ENCODE measurements around the gene ANKRD17. TPM values are rescaled to one million over a fixed set of nuclear protein-coding genes. Genes with fewer than 3 reads are reported as not detected.

Gene ANKRD17
- total RNA-seq, 1 experiment from 2014 or later: 66.8 TPM

DNA sequence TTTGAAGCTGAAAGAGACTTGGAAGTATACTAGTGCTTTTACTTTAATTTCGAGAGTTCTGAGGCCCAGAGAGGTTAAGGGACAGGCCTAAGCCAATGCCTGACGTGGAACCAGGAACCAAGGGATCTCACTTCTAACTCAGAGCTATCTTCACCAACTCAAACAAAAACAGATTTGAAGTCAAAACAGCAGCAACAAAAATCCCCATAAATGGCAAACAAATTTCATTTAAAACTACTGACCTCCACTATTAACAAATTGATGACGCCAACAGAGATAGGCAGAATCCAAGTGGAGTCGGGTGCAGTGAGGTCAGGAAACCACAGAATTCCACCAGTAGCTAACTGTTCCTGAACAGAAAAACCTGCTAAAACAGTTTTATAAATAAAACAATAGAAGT, 194.1 kb downstream of the ANKRD17 start:
- Histone ChIP-seq H3K4me3 (ENCODE audit: low read depth, low read length) (no peak overlapping the region), H3K4me1 (no peaks in the 10 kb centered on the region), H3K27me3 (replicated peaks; ENCODE audit: control insufficient read depth, insufficient read depth, low read length) (no peaks in the 10 kb centered on the region), H3K9me3 (no peaks in the 10 kb centered on the region), H3K36me3 (ENCODE audit: control insufficient read depth, insufficient read depth, low read length) (peaks cover 2% of the 10 kb centered on the region)
- TF ChIP-seq, protein P1, sequence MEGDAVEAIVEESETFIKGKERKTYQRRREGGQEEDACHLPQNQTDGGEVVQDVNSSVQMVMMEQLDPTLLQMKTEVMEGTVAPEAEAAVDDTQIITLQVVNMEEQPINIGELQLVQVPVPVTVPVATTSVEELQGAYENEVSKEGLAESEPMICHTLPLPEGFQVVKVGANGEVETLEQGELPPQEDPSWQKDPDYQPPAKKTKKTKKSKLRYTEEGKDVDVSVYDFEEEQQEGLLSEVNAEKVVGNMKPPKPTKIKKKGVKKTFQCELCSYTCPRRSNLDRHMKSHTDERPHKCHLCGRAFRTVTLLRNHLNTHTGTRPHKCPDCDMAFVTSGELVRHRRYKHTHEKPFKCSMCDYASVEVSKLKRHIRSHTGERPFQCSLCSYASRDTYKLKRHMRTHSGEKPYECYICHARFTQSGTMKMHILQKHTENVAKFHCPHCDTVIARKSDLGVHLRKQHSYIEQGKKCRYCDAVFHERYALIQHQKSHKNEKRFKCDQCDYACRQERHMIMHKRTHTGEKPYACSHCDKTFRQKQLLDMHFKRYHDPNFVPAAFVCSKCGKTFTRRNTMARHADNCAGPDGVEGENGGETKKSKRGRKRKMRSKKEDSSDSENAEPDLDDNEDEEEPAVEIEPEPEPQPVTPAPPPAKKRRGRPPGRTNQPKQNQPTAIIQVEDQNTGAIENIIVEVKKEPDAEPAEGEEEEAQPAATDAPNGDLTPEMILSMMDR (IDR thresholded peaks at IDR 0.05; ENCODE audit: insufficient read depth in 1 of 2, low read depth in 1 of 2, low read length in 1 of 2, severe bottlenecking in 1 of 2, unreplicated experiment in 1 of 2): no peak
- H3K4me1 Mint-ChIP-seq (ENCODE audit: low read depth, unreplicated experiment): no peaks in the 10 kb centered on the region
- no peaks in the 10 kb centered on the region for H3K9me3 Mint-ChIP-seq (ENCODE audit: unreplicated experiment)
- no peak overlapping the region for H3K4me3 Mint-ChIP-seq (ENCODE audit: unreplicated experiment)
- no peaks in the 10 kb centered on the region for H3K27me3 Mint-ChIP-seq (ENCODE audit: insufficient read depth, unreplicated experiment)
- intact Hi-C loops (cut with micrococcal nuclease; ENCODE audit: unreplicated experiment): no loop called here
- peaks cover 28% of the 10 kb centered on the region for H3K36me3 Mint-ChIP-seq (ENCODE audit: insufficient read depth, unreplicated experiment)
- POLR2A ChIA-PET: no interaction called here
- CTCF ChIA-PET: no interaction called here
- BruUV-seq (replicated peaks): no TSS peak
- H3K27ac Mint-ChIP-seq (ENCODE audit: unreplicated experiment): no peak overlapping the region
- DNase-seq: no peak

DNA sequence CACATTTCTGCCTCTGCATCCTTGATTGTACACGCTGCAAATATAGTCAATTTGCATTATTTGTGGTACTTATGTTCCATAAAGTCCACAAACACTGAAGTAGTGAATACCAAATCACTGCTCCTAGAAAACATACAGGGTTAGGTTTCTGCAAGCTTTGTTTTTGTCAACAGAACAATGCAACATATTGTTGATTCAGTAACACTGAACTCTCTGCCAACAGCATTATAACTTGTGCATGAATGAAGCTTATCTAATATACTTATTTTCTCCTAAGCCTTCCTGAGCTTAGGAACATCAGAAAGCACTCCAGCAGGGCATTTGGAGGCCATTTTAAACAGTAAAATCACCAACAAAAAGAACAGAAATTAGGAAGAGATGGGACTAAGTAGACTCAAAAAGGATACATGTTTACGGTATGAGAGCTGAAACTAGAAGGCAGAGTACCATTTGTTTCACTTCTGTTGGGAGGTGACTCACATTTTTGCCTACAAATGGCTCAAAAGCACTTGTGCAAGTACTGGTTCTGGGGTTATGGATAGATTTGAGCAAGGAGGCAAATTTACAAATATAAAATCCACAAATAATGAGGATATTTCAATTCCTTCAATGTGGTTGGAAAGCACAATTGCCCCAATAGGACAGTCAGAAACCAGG, 203.2 kb downstream of the ANKRD17 start:
- BruUV-seq (replicated peaks): no TSS peak

DNA sequence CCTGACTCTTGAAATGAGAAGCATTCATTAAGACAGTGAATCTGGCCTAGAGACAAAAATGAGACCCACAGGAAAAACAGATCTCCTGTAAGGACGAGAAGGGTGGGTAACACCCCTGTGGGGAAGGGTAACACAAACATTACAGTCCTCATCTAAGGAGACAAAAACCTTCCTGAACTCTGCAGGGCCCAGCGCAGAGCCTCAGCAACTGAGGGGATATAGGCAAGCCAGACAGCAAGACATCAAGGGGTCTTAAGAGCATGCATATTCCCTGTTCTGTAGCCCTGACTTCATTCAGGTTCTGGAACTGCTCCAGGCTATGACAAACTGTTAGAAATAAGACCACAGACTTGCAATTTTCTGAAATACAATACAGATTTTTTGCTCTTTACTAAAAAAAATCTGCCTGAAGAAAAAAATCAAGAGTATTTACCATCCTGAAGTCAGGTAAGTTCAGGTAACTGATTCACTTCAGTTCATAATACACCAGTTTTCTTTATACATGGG, 204.6 kb downstream of the ANKRD17 start:
- Histone ChIP-seq H3K4me3 (ENCODE audit: low read depth, low read length) (no peak overlapping the region), H3K36me3 (ENCODE audit: control insufficient read depth, insufficient read depth, low read length) (no peaks in the 10 kb centered on the region; the same call in 1 of the 2 replicates), H3K27me3 (replicated peaks; ENCODE audit: control insufficient read depth, insufficient read depth, low read length) (no peaks in the 10 kb centered on the region), H3K4me1 (no peaks in the 10 kb centered on the region), H3K9me3 (no peaks in the 10 kb centered on the region)
- CTCF ChIA-PET: no interaction called here
- BruUV-seq (replicated peaks): no TSS peak
- no peak for DNase-seq
- TF ChIP-seq, protein P1 (IDR thresholded peaks at IDR 0.05; ENCODE audit: insufficient read depth in 1 of 2, low read depth in 1 of 2, low read length in 1 of 2, severe bottlenecking in 1 of 2, unreplicated experiment in 1 of 2): no peak
- no peaks in the 10 kb centered on the region for H3K4me1 Mint-ChIP-seq (ENCODE audit: low read depth, unreplicated experiment)
- H3K27me3 Mint-ChIP-seq (ENCODE audit: insufficient read depth, unreplicated experiment): no peaks in the 10 kb centered on the region
- peaks cover 10% of the 10 kb centered on the region for H3K36me3 Mint-ChIP-seq (ENCODE audit: insufficient read depth, unreplicated experiment)
- H3K27ac Mint-ChIP-seq (ENCODE audit: unreplicated experiment): no peak overlapping the region
- POLR2A ChIA-PET: no interaction called here
- no peaks in the 10 kb centered on the region for H3K9me3 Mint-ChIP-seq (ENCODE audit: unreplicated experiment)
- intact Hi-C loops (cut with micrococcal nuclease; ENCODE audit: unreplicated experiment): no loop called here
- no peak overlapping the region for H3K4me3 Mint-ChIP-seq (ENCODE audit: unreplicated experiment)

More for the DNA sequence above, 203.2 kb downstream of the ANKRD17 start:
- POLR2A ChIA-PET: no interaction called here
- no peaks in the 10 kb centered on the region for H3K9me3 Mint-ChIP-seq (ENCODE audit: unreplicated experiment)
- TF ChIP-seq, protein P1 (IDR thresholded peaks at IDR 0.05; ENCODE audit: insufficient read depth in 1 of 2, low read depth in 1 of 2, low read length in 1 of 2, severe bottlenecking in 1 of 2, unreplicated experiment in 1 of 2): no peak
- H3K4me3 Mint-ChIP-seq (ENCODE audit: unreplicated experiment): no peak overlapping the region
- H3K27me3 ChIP-seq (replicated peaks; ENCODE audit: control insufficient read depth, insufficient read depth, low read length): no peaks in the 10 kb centered on the region
- H3K4me3 ChIP-seq (ENCODE audit: low read depth, low read length): no peak overlapping the region
- no peaks in the 10 kb centered on the region for H3K9me3 ChIP-seq
- H3K4me1 ChIP-seq: no peaks in the 10 kb centered on the region
- peaks cover 3% of the 10 kb centered on the region for H3K36me3 ChIP-seq (ENCODE audit: control insufficient read depth, insufficient read depth, low read length)
- DNase-seq: no peak
- intact Hi-C loops (cut with micrococcal nuclease; ENCODE audit: unreplicated experiment): no loop called here
- CTCF ChIA-PET: no interaction called here
- H3K27me3 Mint-ChIP-seq (ENCODE audit: insufficient read depth, unreplicated experiment): no peaks in the 10 kb centered on the region
- peaks cover 10% of the 10 kb centered on the region for H3K36me3 Mint-ChIP-seq (ENCODE audit: insufficient read depth, unreplicated experiment)
- H3K4me1 Mint-ChIP-seq (ENCODE audit: low read depth, unreplicated experiment): no peaks in the 10 kb centered on the region
- H3K27ac Mint-ChIP-seq (ENCODE audit: unreplicated experiment): no peak overlapping the region

Measured in Caco-2 (cell line).